BLaER1 (cell line): Measurements from ENCODE around the gene GALT.

Experiments
- H3K27ac ChIP-seq: shearing (Covaris generic); formaldehyde crosslinking; 2 replicates; pipeline ENCODE4 v1.8.1; 2022
- H3K27me3 ChIP-seq: shearing (Covaris generic); formaldehyde crosslinking; 2 replicates; pipeline ENCODE4 v1.8.1; 2022
- H3K36me3 ChIP-seq: shearing (Covaris generic); formaldehyde crosslinking; 2 replicates; pipeline ENCODE4 v1.8.1; 2022
- H3K4me1 ChIP-seq: shearing (Covaris generic); formaldehyde crosslinking; 2 replicates; pipeline ENCODE4 v1.8.1; 2022
- H3K4me2 ChIP-seq: shearing (Covaris generic); formaldehyde crosslinking; 2 replicates; pipeline ENCODE4 v1.8.1; 2022
- H3K4me3 ChIP-seq: shearing (Covaris generic); formaldehyde crosslinking; 2 replicates; pipeline ENCODE4 v1.8.1; 2022
- H3K9ac ChIP-seq: shearing (Covaris generic); formaldehyde crosslinking; 2 replicates; pipeline ENCODE4 v1.8.1; 2022
- H3K9me3 ChIP-seq: shearing (Covaris generic); formaldehyde crosslinking; 2 replicates; pipeline ENCODE4 v1.8.1; 2022
- H4K20me1 ChIP-seq: shearing (Covaris generic); formaldehyde crosslinking; 2 replicates; pipeline ENCODE4 v1.8.1; 2022
- Cebpa-rat ChIP-seq: shearing (Covaris generic); IDR thresholded peaks from 2 replicates; pipeline ENCODE4 v1.8.1; 2022

GALT gene

GRCh38 chr9:34689512-34689911 is 43.0 kb downstream of the GALT start:
- Histone ChIP-seq H3K9me3 (no peaks in the 10 kb centered on the region), H3K27ac (no peak overlapping the region), H3K4me1 (peaks cover 18% of the 10 kb centered on the region), H3K4me2 (no peak overlapping the region), H4K20me1 (no peaks in the 10 kb centered on the region), H3K27me3 (no peaks in the 10 kb centered on the region), H3K36me3 (no peaks in the 10 kb centered on the region), H3K9ac (no peak overlapping the region), H3K4me3 (no peak overlapping the region)
- no peak for TF ChIP-seq Cebpa-rat

- H3K9ac ChIP-seq, result no peak within 1 kb of the TSS
- no peak for TF ChIP-seq Cebpa-rat
- H3K27ac ChIP-seq, result no peak within 1 kb of the TSS
- no peak within 1 kb of the TSS for H3K4me3 ChIP-seq
- peak within 1 kb of the TSS; percentile 47 for H3K4me2 ChIP-seq
- no peaks in the 10 kb centered on the region for H4K20me1 ChIP-seq
- no peaks in the 10 kb centered on the region for H3K27me3 ChIP-seq
- no peaks in the 10 kb centered on the region for H3K36me3 ChIP-seq
- H3K4me1 ChIP-seq, result peaks cover 18% of the 10 kb centered on the region
- H3K9me3 ChIP-seq, result no peaks in the 10 kb centered on the region
Measured at GRCh38 chr9:34690983-34691935, 44.8 kb downstream of the GALT start, which contains the start of gene CCL19. TSS of gene CCL19 (minus strand) at chr9:34691276. CDS start at chr9:34691139, 137 bp downstream.

GRCh38 chr9:34691936-34692315 is 45.5 kb downstream of the GALT start:
- H3K27me3 ChIP-seq, result no peaks in the 10 kb centered on the region
- H3K9ac ChIP-seq, result no peak overlapping the region
- H3K27ac ChIP-seq, result no peak overlapping the region
- no peak overlapping the region for H3K4me3 ChIP-seq
- H4K20me1 ChIP-seq, result no peaks in the 10 kb centered on the region
- H3K4me2 ChIP-seq, result 0 out of 2 replicates have a peak overlapping the region, but pooled peaks have one; percentile 47
- H3K9me3 ChIP-seq, result no peaks in the 10 kb centered on the region
- H3K36me3 ChIP-seq, result no peaks in the 10 kb centered on the region
- TF ChIP-seq Cebpa-rat, result no peak
- peaks cover 14% of the 10 kb centered on the region for H3K4me1 ChIP-seq

- no peak overlapping the region for H3K27ac ChIP-seq
- H3K27me3 ChIP-seq, result no peaks in the 10 kb centered on the region
- H3K4me1 ChIP-seq, result peaks cover 13% of the 10 kb centered on the region
- H3K9me3 ChIP-seq, result no peaks in the 10 kb centered on the region
- no peak overlapping the region for H3K9ac ChIP-seq
- H3K4me2 ChIP-seq, result no peak overlapping the region
- no peaks in the 10 kb centered on the region for H3K36me3 ChIP-seq
- no peaks in the 10 kb centered on the region for H4K20me1 ChIP-seq
- TF ChIP-seq Cebpa-rat, result no peak
- H3K4me3 ChIP-seq, result no peak overlapping the region
Measured at GRCh38 chr9:34693560-34693959, 47.1 kb downstream of the GALT start.

- H3K4me1 ChIP-seq, result peaks cover 13% of the 10 kb centered on the region
- H3K4me3 ChIP-seq, result no peak overlapping the region
- H4K20me1 ChIP-seq, result no peaks in the 10 kb centered on the region
- H3K4me2 ChIP-seq, result no peak overlapping the region
- H3K9ac ChIP-seq, result no peak overlapping the region
- no peaks in the 10 kb centered on the region for H3K36me3 ChIP-seq
- H3K9me3 ChIP-seq, result no peaks in the 10 kb centered on the region
- no peak overlapping the region for H3K27ac ChIP-seq
- TF ChIP-seq Cebpa-rat, result no peak
- H3K27me3 ChIP-seq, result peaks cover 9% of the 10 kb centered on the region; the same call in 1 of the 2 replicates
Measured at GRCh38 chr9:34694811-34695210, 48.3 kb downstream of the GALT start.
